GM19467 (cell line): Measurements from ENCODE around the gene PRTN3.
"Not testable (repeated sequence)": the region's sequence is repeated elsewhere in the genome, so short reads cannot be mapped to it uniquely, and the experiment has no call there.

ENCODE experiments used
- ATAC-seq: cut with Tn5 transposase; IDR thresholded peaks from one replicate; pipeline ENCODE4 v1.9.1; 2021; ENCODE audit warnings: mild to moderate bottlenecking, moderate library complexity; ENCODE audit not compliant: unreplicated experiment

PRTN3 gene

DNA sequence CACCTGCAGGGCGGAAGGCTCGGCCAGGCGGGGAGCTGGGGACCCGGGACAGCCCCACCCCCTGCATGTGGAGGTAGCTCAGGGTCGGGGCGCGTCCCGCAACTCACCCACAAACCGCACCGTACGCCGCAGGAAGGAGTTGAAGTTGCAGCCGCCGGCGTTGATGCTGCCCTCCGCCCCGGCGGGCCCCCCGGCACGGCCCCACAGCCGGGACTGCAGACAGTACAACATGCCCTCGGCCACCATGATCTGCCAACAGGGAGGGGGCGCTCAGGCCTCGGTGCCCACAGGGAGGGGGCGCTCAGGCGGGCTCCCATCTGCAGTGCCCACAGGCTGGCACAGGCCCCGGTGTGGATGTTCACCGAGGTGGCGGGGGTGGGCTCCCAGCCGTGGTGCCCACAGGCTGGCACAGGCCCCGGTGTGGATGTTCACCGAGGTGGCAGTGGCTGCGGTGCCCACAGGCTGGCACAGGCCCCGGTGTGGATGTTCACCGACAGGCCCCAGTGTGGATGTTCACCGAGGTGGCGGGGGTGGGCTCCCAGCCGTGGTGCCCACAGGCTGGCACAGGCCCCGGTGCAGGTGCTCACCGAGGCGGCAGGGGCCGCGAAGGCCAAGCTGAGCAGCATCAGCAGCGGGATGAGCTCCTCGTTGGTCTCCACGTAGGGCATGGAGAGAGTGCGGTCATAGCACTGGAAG lies 25.6 kb upstream of the PRTN3 start:
- ATAC-seq, result no peak

GRCh38 chr19:815775-816499 lies 24.9 kb upstream of the PRTN3 start:
- no peak for ATAC-seq

GRCh38 chr19:816500-816857 lies 24.3 kb upstream of the PRTN3 start:
- no peak for ATAC-seq

GRCh38 chr19:820212-820611 lies 20.6 kb upstream of the PRTN3 start:
- not testable (repeated sequence) for ATAC-seq

DNA sequence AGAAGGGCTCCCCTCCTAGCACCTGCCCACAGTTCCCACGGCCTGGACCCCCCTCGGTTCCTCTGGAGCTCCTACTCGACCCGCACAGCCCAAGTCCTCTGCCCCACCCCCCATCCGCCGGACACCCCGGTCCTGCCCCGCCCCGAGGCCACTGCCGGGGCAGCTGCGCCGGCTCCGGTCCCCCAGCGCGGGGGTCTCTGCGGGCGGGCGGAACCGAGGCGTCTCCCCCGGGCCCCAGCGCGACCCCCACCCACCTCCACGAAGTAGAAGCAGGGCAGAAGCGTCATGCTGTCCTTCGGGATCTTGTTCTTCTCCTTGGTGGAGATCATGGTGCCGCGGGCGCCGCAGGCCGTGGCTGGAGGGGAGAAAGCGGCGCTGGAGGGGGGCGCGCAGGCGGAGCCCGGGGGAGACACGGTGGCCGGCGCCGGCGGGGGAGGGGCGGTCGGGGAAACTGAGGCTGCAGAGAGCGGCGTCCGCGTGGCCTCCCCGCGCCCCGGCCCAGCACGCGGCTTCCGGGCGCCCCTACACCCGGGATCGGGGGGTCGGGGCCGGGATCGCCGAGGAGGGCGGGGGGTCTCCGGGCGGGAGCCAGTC lies 19.5 kb upstream of the PRTN3 start:
- no peak for ATAC-seq

DNA sequence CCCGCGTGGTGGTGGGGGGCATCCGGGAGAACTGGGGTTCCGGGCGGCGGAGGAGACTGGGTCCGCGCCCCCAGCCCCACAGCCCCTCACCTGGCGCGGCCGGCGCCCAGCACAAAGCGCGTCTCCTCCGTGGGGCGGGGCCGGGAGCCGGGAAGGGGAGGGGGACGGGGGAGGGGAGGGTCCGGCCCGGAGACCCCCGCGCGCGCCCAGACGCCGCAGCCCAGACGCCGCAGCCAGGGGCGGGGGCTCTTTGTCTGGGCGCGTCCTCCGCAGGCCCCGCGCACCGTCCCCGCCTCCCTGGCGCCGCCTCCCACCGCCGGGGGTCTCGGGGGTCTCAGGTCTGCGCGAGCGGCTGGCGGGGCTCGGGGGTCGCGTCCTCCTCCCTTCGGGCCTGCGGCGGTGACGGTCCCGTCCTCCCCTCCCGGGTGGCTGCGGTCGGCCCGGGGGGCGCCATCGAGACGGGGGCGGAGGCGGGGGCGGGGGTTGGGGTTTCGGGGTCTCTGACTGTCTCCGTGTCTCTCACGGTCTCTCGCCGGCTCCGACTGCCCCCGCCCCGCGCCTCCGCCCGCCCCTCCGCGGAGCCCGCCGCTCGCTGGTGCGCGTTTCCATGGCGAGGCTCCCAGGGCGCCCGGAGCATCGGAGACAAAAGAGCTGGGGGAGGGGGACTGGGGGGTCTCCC lies 18.8 kb upstream of the PRTN3 start, which contains the start of gene PLPPR3:
Gene PLPPR3, minus strand, starts transcription at position 131 of the 679 bp plus-strand sequence. CDS start 396 bp downstream, outside the sequence.
- no peak for ATAC-seq

DNA sequence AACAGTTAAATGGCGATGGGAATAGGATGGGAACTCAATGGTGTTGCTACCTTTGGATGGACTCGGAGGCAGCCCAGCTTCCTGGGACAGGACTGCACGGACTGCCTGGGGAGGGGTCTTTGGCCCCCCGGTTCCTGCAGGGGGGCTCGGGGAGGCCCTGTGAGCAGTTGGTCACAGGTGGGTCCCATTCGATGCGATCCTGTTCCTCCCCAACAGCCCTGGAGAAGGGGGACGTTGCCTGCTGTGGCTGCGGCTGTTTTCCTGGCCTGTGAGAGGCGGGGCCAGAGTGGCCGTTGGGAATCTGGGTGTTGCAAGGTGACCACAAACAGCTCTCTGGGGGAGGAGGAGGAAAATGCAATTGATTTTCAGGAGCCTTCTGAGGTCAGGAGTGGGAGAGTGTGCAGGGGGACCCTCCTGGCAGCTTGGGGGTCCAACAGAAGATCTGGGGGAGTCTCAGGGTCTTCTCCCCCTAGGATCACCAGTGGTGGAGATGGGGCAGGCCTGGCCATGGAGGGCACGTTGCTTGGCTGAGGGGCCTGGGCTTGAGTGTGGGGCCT lies 17.2 kb upstream of the PRTN3 start:
- ATAC-seq, result no peak

DNA sequence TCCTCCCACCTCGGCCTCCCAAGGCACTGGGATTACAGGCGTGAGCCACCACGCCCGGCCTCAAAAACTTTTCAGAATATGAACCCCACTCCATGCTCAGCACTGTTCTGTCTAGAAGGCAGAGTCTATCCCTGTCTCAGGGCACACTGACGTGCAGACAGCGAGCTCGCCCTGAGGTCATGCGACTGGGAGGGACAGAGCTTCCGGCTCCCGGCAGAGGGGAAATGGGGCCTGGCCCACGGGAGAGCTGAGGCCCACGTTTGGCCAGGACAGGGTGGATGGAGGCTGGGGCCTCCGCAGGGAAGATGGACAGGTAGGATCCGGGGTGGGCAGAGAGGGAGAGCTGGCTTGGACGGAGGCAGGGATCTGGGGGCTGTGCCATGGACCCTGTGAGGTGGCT lies 15.9 kb upstream of the PRTN3 start:
- ATAC-seq, result no peak

GRCh38 chr19:825897-826644 lies 14.7 kb upstream of the PRTN3 start:
- no peak for ATAC-seq

DNA sequence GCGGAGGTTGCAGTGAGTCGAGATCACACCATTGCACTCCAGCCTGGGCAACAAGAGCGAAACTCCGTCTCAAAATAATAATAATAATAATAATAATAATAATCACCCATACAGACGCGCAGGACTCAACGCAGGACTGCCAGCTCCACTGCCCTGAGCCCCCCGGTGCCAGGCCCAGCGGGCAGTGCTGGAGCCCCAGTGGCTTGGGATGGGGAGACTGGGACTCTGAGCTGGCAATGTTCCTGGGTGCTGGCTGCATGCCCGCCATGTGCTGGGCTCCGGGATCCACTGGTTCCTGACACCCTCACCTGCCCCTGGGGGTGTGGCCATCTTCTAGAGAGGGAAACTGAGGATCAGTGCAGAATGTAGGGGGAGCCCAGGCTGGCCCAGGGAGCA lies 13.5 kb upstream of the PRTN3 start:
- ATAC-seq, result no peak

DNA sequence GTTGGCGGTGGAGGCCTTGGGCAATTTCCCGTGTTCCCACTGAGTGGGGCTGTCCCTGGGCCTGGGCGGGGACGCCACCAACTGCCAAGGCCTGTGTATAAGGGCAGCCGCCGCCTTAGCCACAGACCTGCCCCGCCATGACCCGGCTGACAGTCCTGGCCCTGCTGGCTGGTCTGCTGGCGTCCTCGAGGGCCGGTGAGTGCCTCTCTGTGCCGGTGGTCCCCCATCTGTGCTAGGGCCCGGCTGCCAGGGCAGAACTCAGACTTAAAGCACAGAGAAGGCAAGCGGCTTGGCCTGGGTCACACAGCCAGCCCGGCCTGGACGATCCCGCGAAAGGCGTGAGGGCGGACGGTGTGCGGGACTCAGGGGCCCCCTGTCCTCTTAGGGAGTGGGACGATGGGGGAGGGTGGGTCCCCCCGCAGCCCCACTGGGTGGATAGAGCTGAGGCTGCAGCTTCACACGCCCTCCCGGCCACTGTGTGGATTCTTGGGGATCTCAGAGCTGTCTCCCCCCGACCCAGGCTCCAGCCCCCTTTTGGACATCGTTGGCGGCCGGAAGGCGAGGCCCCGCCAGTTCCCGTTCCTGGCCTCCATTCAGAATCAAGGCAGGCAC lies 13.0 kb upstream of the PRTN3 start, which contains the start of gene AZU1:
Gene AZU1, plus strand, starts transcription at position 128 of the 612 bp plus-strand sequence. Its CDS starts 10 bp downstream, at position 138.
- ATAC-seq, result no peak

DNA sequence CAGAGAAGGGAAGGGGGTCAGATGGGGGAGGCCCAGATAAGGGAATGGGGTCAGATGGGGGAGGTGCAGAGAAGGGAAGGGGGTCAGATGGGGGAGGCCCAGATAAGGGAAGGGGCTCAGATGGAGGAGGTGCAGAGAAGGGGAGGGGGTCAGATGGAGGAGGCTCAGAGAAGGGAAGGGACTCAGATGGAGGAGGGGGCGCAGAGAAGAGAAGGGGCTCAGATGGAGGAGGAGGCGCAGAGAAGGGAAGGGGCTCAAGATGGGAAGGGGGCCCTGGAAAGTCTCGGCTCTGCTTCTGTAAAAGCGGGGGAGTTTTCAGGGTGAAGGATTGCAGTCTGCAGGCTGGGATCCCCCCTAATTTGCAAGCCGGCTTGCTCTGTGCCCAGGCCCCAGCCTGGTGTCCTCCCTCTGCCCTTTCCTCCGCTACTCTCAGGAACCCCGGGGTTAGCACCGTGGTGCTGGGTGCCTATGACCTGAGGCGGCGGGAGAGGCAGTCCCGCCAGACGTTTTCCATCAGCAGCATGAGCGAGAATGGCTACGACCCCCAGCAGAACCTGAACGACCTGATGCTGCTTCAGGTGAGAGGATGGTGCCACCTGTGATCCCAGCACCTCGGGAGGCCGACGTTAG lies 11.6 kb upstream of the PRTN3 start:
- no peak for ATAC-seq

DNA sequence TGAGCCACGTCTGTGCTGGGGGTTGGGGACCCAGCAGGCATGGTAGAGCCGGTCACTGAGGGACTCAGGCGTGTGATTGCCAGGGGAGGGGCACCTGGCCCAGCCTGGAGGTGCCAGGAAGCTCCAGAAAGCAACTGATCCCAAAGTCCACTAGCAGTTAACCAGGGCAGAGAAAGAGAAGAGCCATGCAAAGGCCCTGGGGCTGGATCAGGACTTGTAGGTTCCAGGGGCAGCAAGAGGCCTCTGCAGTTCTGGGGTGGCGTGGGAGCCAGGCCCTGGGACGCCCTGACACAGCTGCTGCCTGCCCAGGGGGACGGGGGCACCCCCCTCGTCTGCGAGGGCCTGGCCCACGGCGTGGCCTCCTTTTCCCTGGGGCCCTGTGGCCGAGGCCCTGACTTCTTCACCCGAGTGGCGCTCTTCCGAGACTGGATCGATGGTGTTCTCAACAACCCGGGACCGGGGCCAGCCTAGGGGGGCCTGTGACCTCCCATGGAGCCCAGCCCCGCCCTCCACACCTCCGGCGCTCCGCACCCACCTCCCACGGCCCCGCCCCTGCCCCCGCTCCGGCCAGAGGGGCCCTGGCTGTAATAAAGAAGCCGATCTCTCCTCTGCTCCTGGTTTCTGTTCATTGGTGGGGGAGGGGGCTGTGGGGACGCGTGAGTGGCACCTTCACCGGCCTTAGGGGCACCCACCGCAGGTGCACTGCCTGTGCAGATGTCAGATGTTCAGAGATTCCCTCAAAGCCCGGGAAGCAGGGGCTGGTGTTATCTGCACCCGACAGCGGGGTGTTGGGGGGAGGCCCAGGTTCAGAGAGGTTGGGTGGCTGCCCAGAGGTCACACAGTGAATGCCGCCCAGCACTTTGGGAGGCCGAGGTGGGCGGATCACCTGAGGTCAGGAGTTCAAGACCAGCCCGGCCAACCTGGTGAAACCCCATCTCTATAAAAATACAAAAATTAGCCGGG lies 9.1 kb upstream of the PRTN3 start:
- no peak for ATAC-seq

DNA sequence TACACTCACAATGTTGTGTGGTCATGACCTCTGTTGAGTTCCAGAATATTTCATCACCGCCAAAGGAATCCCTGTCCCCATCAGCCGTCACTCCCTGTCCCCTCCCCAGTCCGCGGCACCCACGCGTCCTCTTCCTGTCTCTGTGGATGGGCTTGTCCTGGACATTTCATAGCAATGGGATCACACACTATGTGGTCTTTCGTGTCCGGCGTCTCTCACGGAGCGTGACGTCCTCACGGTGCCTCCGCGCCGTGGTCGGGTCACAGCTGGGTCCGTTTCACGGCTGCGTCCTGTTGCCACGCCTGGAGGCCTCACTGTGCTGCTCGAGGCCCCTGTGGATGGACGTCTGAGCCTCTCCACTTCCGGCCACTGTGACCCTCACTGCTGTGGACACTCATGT lies 6.6 kb upstream of the PRTN3 start:
- ATAC-seq, result no peak

- no peak for ATAC-seq
Measured at GRCh38 chr19:835210-835810, 5.5 kb upstream of the PRTN3 start.

- not testable (repeated sequence) for ATAC-seq
Measured at GRCh38 chr19:842802-843179, 2.0 kb downstream of the PRTN3 start.

DNA sequence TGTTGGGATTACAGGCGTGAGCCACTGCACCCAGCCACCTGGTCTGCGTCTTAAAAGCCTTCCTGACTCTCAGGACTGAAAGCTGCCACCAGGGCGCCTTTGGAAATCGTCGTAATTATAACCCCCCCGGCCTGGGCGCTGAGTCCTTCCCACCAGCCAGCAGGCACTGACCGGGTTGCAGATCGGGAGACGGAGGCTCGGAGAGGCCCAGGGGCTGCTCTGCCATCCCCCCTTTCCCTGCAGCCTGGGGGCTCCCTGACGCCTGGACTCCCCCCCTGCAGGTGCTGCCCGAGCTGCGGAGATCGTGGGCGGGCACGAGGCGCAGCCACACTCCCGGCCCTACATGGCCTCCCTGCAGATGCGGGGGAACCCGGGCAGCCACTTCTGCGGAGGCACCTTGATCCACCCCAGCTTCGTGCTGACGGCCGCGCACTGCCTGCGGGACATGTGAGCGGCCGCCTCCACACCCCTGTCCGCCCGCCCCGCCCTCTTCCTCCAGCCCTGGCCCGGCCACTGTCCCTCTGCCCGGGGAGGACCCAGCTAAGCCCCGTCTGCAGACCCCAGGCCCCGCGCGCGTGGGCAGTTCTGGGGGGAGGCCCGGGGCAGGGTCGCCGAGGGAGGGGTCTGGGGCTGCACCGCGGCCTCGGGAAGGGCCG lies 2.5 kb downstream of the PRTN3 start:
- ATAC-seq, result no peak
